Body of pancreas (tissue), 4 donors: ENCODE measurements around the gene GNB5. TPM values are rescaled to one million over a fixed set of nuclear protein-coding genes. Genes with fewer than 3 reads are reported as not detected.

Experiments
- ATAC-seq: fragments of 150-250 bp; one replicate; pipeline ENCODE4 v1.9.1; 2016
- DNase-seq, 4 donors: peaks; one replicate each; pipeline ENCODE4 v3.0.0-alpha.2; 2019
- H3K27ac ChIP-seq, 4 donors: fragments of 200-600 bp; sonication (generic); 1 replicate in 3 of 4; 2 replicates in 1 of 4; pipeline versions ENCODE4 v1.5.1 to v1.6.1; 2016 to 2019; ENCODE audit warnings: mild to moderate bottlenecking in 1 of 4, mixed read lengths in 1 of 4, moderate library complexity in 1 of 4
- H3K27me3 ChIP-seq, 2 donors: fragments of 200-600 bp; sonication (generic); one replicate each; pipeline ENCODE4 v1.6.0; 2016; ENCODE audit warnings: mild to moderate bottlenecking in 1 of 2
- H3K36me3 ChIP-seq, 2 donors: fragments of 200-600 bp; sonication (generic); replicated peaks in 1 of 2; 2 replicates each; pipeline ENCODE4 v1.5.1; 2016; ENCODE audit warnings: low read depth in 2 of 2; ENCODE audit not compliant: insufficient read depth in 1 of 2
- H3K4me1 ChIP-seq: fragments of 200-600 bp; sonication (generic); one replicate; pipeline ENCODE4 v1.6.0; 2016
- H3K4me3 ChIP-seq, 2 donors: fragments of 200-600 bp; sonication (generic); 1 replicate in 1 of 2; 2 replicates in 1 of 2; pipeline ENCODE4 v1.5.1; 2016 to 2019
- H3K9me3 ChIP-seq, 3 donors: fragments of 200-600 bp; sonication (generic); 1 replicate in 2 of 3; 2 replicates in 1 of 3; pipeline ENCODE4 v1.5.1; 2016
- CTCF ChIP-seq, 7 experiments: fragments of 450-650 bp in 4 of 7; fragments of 200-600 bp in 3 of 7; sonication (generic) in 3 of 7; IDR thresholded peaks; one replicate each; pipeline ENCODE4 v1.5.1; 2016 to 2019; ENCODE audit warnings: antibody characterized with exemption in 7 of 7
- POLR2A ChIP-seq, 3 donors: fragments of 450-650 bp; IDR thresholded peaks; one replicate each; pipeline ENCODE4 v1.6.1; 2016; ENCODE audit warnings: antibody characterized with exemption in 3 of 3, mild to moderate bottlenecking in 2 of 3
- WGBS, 2 donors: methylation state at CpG; one replicate each; pipeline ENCODE4 v1.1.5; 2017; 5-methylcytosine and 5-hydroxymethylcytosine counted together
- intact Hi-C: fragments of 100-400 bp; cut with DNase I; formaldehyde crosslinking; loops from one replicate; pipeline ENCODE4 v1.15.1; 2023
- total RNA-seq, 2 donors: library from RNA; depleted of rRNA; stranded (reverse); fragments of >200 nt; gene quantifications; one replicate each; pipeline ENCODE4 v1.1.0, GENCODE V29; 2016

GNB5 gene
- total RNA-seq, 2 donors from 2014 or later: 15.8 to 25.2 TPM

- ATAC-seq (peak; percentile 12), DNase-seq (no peak)
- WGBS, 2 donors: 66 to 68% methylated on average over 4 of the region's 4 CpGs
- peaks cover 5% of the 10 kb centered on the region for H3K4me1 ChIP-seq
- H3K9me3 ChIP-seq: no peaks in the 10 kb centered on the region
- intact Hi-C loops: no loop called here
- TF ChIP-seq CTCF (IDR thresholded peaks at IDR 0.05) (no peak), POLR2A (IDR thresholded peaks at IDR 0.05) (no peak)
- H3K36me3 ChIP-seq: no peaks in the 10 kb centered on the region
- H3K4me3 ChIP-seq: no peak overlapping the region
- no peaks in the 10 kb centered on the region for H3K27me3 ChIP-seq
- no peak overlapping the region for H3K27ac ChIP-seq
These were observed 95.5 kb downstream of the GNB5 start for GRCh38 chr15:52095597-52096262.

DNA sequence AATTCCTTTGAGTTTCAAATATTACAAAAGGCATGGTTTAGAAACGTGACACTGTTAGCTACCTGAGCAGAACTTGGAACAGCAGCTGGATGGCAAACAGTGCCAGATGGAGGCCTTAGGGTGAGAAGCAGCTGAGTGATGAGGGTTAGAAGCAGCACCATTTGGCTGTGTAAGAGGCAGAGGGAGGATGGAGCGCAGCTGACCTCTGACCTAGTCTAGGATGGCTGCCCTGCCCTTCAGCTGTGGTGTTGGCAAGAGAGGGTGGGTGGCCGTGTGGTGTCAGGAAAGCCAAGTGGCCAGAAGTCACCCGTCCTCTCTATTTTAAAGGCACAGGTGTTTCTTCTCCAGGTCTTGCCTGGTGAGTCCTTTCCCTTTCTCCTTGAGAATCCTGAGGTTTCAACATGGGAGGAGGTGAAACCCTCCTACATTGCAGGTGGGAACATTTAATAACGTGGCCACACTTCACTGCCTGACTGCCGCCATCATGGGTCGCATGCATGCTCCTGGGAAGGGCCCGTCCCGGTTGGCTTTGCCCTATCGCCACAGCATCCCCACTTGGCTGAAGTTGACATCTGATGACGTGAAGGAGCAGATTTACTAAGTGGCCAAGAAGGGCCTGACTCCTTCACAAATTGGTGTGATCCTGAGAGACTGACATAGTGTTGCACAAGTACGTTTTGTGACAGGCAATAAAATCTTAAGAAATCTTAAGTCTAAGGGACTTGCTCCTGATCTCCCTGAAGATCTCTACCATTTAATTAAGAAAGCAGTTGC is 96.2 kb downstream of the GNB5 start:
- intact Hi-C loops: no loop called here
- Histone ChIP-seq H3K9me3 (no peaks in the 10 kb centered on the region), H3K27me3 (no peaks in the 10 kb centered on the region), H3K27ac (no peak overlapping the region), H3K36me3 (no peaks in the 10 kb centered on the region), H3K4me3 (no peak overlapping the region), H3K4me1 (peaks cover 5% of the 10 kb centered on the region)
- no peak for TF ChIP-seq CTCF (IDR thresholded peaks at IDR 0.05)
- TF ChIP-seq POLR2A (IDR thresholded peaks at IDR 0.05): no peak
- ATAC-seq (no peak), DNase-seq (no peak)
- WGBS, 2 donors: 92 to 93% methylated on average over 12 of the region's 12 CpGs

DNA sequence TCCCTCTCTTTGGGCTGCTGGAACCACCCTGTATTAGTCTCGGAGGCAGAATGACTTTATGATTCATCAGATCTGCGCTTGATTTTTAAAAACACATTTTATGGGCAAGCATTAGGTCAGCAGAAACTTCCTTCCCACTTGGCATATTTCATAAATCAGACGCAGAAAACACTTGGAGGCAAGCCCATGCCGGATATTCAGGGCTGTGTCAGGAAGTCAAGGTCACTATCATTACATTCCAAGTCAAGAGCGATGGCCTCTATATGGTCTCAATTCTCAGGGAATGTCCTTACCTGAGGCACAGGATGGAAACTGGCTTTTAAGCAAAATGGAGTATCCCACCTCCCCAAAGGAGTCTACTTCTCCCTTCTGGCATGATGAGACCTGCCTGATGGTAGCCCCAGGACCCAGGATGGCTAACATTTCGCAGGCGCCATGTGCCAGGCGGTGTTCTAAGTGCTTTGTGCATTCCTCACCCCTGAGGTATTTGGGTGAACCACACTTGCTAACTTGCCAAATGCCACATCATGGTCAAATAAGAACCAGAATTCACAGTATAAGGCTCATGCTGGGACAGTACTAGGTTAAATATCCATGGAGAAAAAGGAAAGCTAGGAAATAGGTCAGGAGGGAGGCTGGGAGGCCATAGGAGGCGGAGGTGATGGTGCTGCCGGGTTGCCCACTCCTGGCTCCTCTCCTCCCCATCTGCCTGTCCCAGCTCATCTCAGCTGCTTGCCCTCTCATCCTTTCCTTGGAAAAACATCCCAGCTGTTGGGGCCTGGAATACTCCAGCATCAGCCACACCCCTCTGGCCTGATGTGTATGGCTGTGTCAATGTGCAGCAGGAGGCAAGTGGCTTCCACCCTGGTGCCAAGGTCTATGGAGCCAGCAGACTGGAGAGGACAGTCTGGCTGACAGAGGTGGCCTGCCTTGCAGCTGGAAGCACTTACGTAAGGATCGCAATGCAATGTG is 97.4 kb downstream of the GNB5 start:
- DNase-seq: peak in 2 of 4 donors; percentile 28 to 29
- WGBS, 2 donors: 63 to 69% methylated on average over 9 to 12 of the region's 12 CpGs
- intact Hi-C loops: no loop called here
- peaks cover 5% of the 10 kb centered on the region for H3K4me1 ChIP-seq
- peak overlapping the region in 2 of 4 donors; percentile 14 to 23 for H3K27ac ChIP-seq
- H3K4me3 ChIP-seq: no peak overlapping the region
- H3K36me3 ChIP-seq: no peaks in the 10 kb centered on the region
- TF ChIP-seq CTCF (IDR thresholded peaks at IDR 0.05) (no peak), POLR2A (IDR thresholded peaks at IDR 0.05) (no peak)
- ATAC-seq: peak; percentile 51
- no peaks in the 10 kb centered on the region for H3K9me3 ChIP-seq
- no peaks in the 10 kb centered on the region for H3K27me3 ChIP-seq

- WGBS, 2 donors: 71 to 84% methylated on average over 4 of the region's 4 CpGs
- intact Hi-C loops: no loop called here
- Histone ChIP-seq H3K4me1 (peaks cover 5% of the 10 kb centered on the region), H3K9me3 (no peaks in the 10 kb centered on the region), H3K27me3 (no peaks in the 10 kb centered on the region), H3K36me3 (no peaks in the 10 kb centered on the region), H3K4me3 (no peak overlapping the region), H3K27ac (peak overlapping the region in 1 of 4 donors; percentile 14)
- TF ChIP-seq CTCF (IDR thresholded peaks at IDR 0.05): no peak
- no peak for TF ChIP-seq POLR2A (IDR thresholded peaks at IDR 0.05)
- ATAC-seq (no peak), DNase-seq (no peak)
These were observed 98.0 kb downstream of the GNB5 start for GRCh38 chr15:52093167-52093538.
